Uterus (tissue), 2 donors: ENCODE data around the gene GAS7.

Experiments used
- POLR2A ChIP-seq, 2 donors: fragments of 450-650 bp; IDR thresholded peaks; one replicate each; pipeline ENCODE4 v1.6.1; 2016; ENCODE audit warnings: antibody characterized with exemption in 2 of 2, mild to moderate bottlenecking in 1 of 2, moderate library complexity in 1 of 2
- TF ChIP-seq, protein P1 (sequence below), 4 experiments: fragments of 200-600 bp in 2 of 4; fragments of 450-650 bp in 2 of 4; sonication (generic) in 2 of 4; IDR thresholded peaks; one replicate each; pipeline ENCODE4 v1.5.1; 2016 to 2019; ENCODE audit warnings: antibody characterized with exemption in 4 of 4, mild to moderate bottlenecking in 2 of 4, moderate library complexity in 1 of 4

DNA sequence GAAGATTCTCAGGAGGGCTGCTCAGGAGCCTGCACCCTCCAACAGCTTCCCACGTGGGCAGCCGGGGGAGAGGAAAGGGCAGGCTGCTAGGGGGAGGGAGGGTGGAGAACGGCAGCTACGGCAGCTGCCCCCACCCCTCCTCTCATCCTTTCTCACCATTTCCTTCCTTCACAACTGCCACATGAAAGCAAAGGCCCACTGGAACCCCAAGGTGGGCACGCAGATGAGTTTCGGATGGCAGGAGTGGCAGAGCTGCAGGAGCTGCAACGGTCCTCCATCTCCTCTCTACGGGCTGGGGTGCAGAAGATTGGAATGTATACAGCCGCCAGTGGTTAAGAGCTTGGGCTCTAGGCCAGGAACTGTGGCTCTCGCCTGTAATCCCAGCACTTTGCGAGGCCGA is 77.7 kb downstream of the GAS7 start:
- TF ChIP-seq, protein P1, sequence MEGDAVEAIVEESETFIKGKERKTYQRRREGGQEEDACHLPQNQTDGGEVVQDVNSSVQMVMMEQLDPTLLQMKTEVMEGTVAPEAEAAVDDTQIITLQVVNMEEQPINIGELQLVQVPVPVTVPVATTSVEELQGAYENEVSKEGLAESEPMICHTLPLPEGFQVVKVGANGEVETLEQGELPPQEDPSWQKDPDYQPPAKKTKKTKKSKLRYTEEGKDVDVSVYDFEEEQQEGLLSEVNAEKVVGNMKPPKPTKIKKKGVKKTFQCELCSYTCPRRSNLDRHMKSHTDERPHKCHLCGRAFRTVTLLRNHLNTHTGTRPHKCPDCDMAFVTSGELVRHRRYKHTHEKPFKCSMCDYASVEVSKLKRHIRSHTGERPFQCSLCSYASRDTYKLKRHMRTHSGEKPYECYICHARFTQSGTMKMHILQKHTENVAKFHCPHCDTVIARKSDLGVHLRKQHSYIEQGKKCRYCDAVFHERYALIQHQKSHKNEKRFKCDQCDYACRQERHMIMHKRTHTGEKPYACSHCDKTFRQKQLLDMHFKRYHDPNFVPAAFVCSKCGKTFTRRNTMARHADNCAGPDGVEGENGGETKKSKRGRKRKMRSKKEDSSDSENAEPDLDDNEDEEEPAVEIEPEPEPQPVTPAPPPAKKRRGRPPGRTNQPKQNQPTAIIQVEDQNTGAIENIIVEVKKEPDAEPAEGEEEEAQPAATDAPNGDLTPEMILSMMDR (IDR thresholded peaks at IDR 0.05) = no peak
- TF ChIP-seq POLR2A (IDR thresholded peaks at IDR 0.05) = no peak
